ENCODE data around the gene BPIFB1.

- TF ChIP-seq, protein P1, sequence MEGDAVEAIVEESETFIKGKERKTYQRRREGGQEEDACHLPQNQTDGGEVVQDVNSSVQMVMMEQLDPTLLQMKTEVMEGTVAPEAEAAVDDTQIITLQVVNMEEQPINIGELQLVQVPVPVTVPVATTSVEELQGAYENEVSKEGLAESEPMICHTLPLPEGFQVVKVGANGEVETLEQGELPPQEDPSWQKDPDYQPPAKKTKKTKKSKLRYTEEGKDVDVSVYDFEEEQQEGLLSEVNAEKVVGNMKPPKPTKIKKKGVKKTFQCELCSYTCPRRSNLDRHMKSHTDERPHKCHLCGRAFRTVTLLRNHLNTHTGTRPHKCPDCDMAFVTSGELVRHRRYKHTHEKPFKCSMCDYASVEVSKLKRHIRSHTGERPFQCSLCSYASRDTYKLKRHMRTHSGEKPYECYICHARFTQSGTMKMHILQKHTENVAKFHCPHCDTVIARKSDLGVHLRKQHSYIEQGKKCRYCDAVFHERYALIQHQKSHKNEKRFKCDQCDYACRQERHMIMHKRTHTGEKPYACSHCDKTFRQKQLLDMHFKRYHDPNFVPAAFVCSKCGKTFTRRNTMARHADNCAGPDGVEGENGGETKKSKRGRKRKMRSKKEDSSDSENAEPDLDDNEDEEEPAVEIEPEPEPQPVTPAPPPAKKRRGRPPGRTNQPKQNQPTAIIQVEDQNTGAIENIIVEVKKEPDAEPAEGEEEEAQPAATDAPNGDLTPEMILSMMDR (IDR thresholded peaks at IDR 0.05; ENCODE audit: insufficient read depth, low read length, poor library complexity, severe bottlenecking), result no peak
- no peak for TF ChIP-seq EZH2phosphoT487 (conservative IDR thresholded peaks at IDR 0.05; ENCODE audit: low read length)
Measured at GRCh38 chr20:33255005-33255404, 28.0 kb upstream of the BPIFB1 start.
